ENCODE data around the gene CST6. TPM values are rescaled to one million over a fixed set of nuclear protein-coding genes. Genes with fewer than 3 reads are reported as not detected.

Gene CST6, protein sequence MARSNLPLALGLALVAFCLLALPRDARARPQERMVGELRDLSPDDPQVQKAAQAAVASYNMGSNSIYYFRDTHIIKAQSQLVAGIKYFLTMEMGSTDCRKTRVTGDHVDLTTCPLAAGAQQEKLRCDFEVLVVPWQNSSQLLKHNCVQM
- not detected in 2 replicates for total RNA-seq
- long read RNA-seq = 0 reads

- Mint-ChIP-seq H3K9me3 (no peaks in the 10 kb centered on the region), H3K27ac (ENCODE audit: unreplicated experiment) (no peak within 1 kb of the TSS), H3K4me3 (no peak within 1 kb of the TSS), H3K27me3 (ENCODE audit: low read depth) (no peaks in the 10 kb centered on the region), H3K36me3 (ENCODE audit: low read depth) (no peaks in the 10 kb centered on the region), H3K4me1 (no peaks in the 10 kb centered on the region)
- no peak for DNase-seq (ENCODE audit: low read depth, low spot score)
- TF ChIP-seq, protein P1, sequence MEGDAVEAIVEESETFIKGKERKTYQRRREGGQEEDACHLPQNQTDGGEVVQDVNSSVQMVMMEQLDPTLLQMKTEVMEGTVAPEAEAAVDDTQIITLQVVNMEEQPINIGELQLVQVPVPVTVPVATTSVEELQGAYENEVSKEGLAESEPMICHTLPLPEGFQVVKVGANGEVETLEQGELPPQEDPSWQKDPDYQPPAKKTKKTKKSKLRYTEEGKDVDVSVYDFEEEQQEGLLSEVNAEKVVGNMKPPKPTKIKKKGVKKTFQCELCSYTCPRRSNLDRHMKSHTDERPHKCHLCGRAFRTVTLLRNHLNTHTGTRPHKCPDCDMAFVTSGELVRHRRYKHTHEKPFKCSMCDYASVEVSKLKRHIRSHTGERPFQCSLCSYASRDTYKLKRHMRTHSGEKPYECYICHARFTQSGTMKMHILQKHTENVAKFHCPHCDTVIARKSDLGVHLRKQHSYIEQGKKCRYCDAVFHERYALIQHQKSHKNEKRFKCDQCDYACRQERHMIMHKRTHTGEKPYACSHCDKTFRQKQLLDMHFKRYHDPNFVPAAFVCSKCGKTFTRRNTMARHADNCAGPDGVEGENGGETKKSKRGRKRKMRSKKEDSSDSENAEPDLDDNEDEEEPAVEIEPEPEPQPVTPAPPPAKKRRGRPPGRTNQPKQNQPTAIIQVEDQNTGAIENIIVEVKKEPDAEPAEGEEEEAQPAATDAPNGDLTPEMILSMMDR (conservative IDR thresholded peaks at IDR 0.05) = no peak
Observed at GRCh38 chr11:66011785-66012303, at the start of gene CST6. TSS of gene CST6 (plus strand) at chr11:66012008. CDS start at chr11:66012045, 37 bp downstream.

- TF ChIP-seq, protein P1 (conservative IDR thresholded peaks at IDR 0.05) = no peak
- Mint-ChIP-seq H3K9me3 (no peaks in the 10 kb centered on the region), H3K4me1 (peaks cover 22% of the 10 kb centered on the region), H3K36me3 (ENCODE audit: low read depth) (peaks cover 3% of the 10 kb centered on the region), H3K27ac (ENCODE audit: unreplicated experiment) (no peak overlapping the region), H3K4me3 (peak overlapping the region; percentile 95), H3K27me3 (ENCODE audit: low read depth) (no peaks in the 10 kb centered on the region)
- no peak for DNase-seq (ENCODE audit: low read depth, low spot score)
Observed at GRCh38 chr11:65962141-65962564, 49.7 kb upstream of the CST6 start.

DNA sequence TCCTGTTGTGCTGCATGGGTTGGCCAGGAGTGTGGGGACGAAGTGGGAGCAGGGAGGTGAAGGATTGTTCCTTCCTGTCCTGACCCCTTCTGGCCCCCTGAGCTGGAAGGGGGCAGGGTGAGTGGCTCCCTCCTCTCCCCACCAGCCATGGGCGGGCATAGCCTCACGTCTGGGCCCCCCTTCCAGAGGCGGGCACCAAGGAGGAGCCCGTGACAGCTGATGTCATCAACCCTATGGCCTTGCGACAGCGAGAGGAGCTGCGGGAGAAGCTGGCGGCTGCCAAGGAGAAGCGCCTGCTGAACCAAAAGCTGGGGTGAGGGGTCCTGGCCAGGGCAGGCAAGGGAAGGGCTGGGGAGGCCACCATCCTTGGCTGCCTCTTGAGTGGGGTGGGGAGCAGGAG is 46.9 kb upstream of the CST6 start:
- Mint-ChIP-seq H3K4me1 (peaks cover 22% of the 10 kb centered on the region), H3K27me3 (ENCODE audit: low read depth) (no peaks in the 10 kb centered on the region), H3K36me3 (ENCODE audit: low read depth) (peaks cover 11% of the 10 kb centered on the region), H3K9me3 (no peaks in the 10 kb centered on the region), H3K27ac (ENCODE audit: unreplicated experiment) (no peak overlapping the region), H3K4me3 (no peak overlapping the region)
- no peak for DNase-seq (ENCODE audit: low read depth, low spot score)
- TF ChIP-seq, protein P1 (conservative IDR thresholded peaks at IDR 0.05) = no peak

- TF ChIP-seq, protein P1 (conservative IDR thresholded peaks at IDR 0.05) = no peak
- H3K36me3 Mint-ChIP-seq (ENCODE audit: low read depth) = peaks cover 17% of the 10 kb centered on the region
- no peak for DNase-seq (ENCODE audit: low read depth, low spot score)
- no peaks in the 10 kb centered on the region for H3K27me3 Mint-ChIP-seq (ENCODE audit: low read depth)
- H3K9me3 Mint-ChIP-seq = no peaks in the 10 kb centered on the region
- H3K4me3 Mint-ChIP-seq = peak overlapping the region; percentile 25
- H3K4me1 Mint-ChIP-seq = peaks cover 24% of the 10 kb centered on the region
- H3K27ac Mint-ChIP-seq (ENCODE audit: unreplicated experiment) = no peak overlapping the region
Observed at GRCh38 chr11:65965986-65966762, 45.6 kb upstream of the CST6 start.

- DNase-seq (ENCODE audit: low read depth, low spot score) = no peak
- Mint-ChIP-seq H3K4me3 (no peak overlapping the region), H3K9me3 (no peaks in the 10 kb centered on the region), H3K27me3 (ENCODE audit: low read depth) (no peaks in the 10 kb centered on the region), H3K4me1 (peaks cover 15% of the 10 kb centered on the region), H3K36me3 (ENCODE audit: low read depth) (peaks cover 20% of the 10 kb centered on the region), H3K27ac (ENCODE audit: unreplicated experiment) (no peak overlapping the region)
- TF ChIP-seq, protein P1 (conservative IDR thresholded peaks at IDR 0.05) = no peak
Observed at GRCh38 chr11:65967329-65967934, 44.4 kb upstream of the CST6 start.
